GM04503 (cell line): ENCODE results near the gene ZNF646.
A peak's percentile ranks its signal among the peaks of the same experiment; 100 is the strongest.
"Not testable (repeated sequence)": the region's sequence is repeated elsewhere in the genome, so short reads cannot be mapped to it uniquely, and the experiment has no call there.

ENCODE experiments used
- DNase-seq: peaks from one replicate; pipeline ENCODE4 v3.0.0-alpha.2; 2012; ENCODE audit warnings: low read depth

ZNF646 gene

GRCh38 chr16:31084584-31085302, 10.5 kb downstream of the ZNF646 start:
- DNase-seq: no peak

- DNase-seq: no peak
Measured at GRCh38 chr16:31085411-31085810, 11.2 kb downstream of the ZNF646 start.

GRCh38 chr16:31085873-31086628, 11.8 kb downstream of the ZNF646 start:
- no peak for DNase-seq

- no peak for DNase-seq
Measured at GRCh38 chr16:31086629-31086906, 12.3 kb downstream of the ZNF646 start.

DNA sequence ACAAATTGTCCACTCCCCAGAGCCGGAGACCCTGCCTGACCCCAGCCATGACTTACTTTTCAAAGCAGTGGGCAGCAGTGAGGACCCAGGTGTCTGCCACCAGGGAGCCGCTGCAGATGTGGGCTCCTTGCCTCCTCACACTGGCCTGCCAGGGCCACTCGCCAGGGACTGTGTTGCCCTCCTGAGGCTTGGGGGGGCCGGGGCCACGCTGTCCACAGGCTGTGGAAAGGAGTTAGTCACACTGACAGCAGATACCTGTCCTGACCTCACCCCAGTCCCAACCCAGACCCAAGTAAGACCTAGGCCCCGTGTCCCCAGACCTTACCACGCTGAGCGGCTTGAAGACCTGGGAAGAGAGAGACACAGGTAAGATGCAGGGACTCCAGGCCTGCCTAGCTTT, 13.3 kb downstream of the ZNF646 start:
- DNase-seq: no peak

GRCh38 chr16:31087971-31088370, 13.7 kb downstream of the ZNF646 start:
- DNase-seq: no peak

DNA sequence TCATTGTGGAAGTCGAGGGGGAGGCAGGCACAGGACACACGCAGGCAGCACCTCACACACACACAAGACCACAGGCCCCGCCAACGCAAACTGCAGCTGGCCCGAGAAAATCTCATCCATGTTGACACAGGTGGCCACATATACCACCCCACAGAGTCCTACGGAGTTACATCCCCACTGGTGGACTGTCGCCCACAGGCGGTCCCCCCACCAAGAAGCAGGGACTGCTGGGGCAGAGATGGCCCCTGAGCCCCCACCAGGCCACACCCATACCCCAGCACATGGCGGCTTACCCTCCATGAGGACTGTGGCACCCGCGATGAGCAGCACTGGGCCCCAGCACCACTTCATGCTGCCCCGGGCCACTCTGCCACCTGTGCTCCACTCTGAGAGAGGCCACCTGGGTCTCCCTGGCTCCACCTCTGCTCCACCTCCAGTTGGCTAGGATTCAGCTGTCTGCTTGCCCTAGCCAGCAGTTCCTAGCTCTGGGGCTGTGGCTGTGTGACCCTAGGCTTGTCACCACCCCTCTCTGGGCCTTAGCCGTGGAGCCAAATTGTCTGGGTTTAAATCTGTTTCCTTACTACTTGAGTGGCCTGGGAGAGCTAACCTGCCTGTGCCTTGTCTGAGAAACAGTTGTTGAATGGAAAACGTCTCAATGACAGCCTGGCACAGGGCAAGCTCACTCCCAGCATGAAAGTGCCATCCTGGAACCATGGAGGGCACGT, 14.4 kb downstream of the ZNF646 start, which contains the start of gene PRSS53:
TSS of gene PRSS53 (minus strand) at position 485 of the 725 bp plus-strand sequence. CDS start at position 351, 134 bp downstream.
- no peak for DNase-seq

GRCh38 chr16:31089199-31089598, 15.0 kb downstream of the ZNF646 start:
- no peak for DNase-seq

- DNase-seq: no peak
Measured at GRCh38 chr16:31090540-31090939, 16.3 kb downstream of the ZNF646 start.

DNA sequence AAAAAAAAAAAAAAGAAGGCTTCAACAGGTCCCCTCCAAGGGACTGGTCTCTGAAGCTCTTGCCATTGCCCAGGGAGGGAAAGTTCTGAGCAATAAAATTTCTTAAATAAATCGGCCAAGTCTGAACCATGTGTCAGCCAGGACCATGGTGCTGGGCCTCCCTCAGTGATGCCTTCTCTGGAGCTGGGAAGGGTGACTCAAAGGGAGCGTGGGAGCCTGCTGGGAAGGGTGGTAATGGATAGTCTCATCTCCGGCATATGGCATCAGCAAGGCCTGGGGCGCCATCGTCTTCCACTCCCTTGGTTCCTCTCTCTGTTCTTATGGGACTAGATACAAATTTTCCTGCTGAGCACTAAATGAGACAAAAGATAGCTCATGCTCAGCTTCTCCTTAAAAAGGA, 18.1 kb downstream of the ZNF646 start:
- no peak for DNase-seq

DNA sequence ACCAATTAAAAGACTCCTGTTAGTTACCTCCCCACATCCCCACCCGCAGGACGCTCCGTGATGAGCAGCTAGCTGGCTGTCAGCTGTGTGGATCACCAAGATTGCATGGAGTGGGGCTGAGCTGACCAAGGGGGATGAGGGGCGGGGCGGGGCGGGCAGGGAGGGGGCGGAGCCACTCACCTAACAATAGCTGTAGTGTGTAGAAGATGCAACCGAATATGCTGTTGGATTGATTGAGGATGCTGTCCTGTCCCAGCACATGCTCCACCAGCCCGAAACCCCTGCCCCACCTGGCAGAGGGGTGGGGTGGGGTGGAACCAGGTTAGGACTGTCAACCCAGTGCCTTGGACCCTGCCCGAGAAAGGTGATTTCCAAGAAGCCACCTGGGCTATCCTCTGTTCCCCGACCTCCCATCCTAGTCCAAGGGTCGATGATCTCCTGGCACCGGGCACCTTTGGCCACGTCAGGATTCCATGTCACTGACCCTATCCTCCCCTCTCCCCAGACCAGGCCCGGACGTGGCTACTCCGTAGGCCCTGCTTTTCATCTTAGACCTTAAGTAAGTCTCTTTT, 19.0 kb downstream of the ZNF646 start:
- no peak for DNase-seq

GRCh38 chr16:31094088-31094423, 19.8 kb downstream of the ZNF646 start:
- no peak for DNase-seq

DNA sequence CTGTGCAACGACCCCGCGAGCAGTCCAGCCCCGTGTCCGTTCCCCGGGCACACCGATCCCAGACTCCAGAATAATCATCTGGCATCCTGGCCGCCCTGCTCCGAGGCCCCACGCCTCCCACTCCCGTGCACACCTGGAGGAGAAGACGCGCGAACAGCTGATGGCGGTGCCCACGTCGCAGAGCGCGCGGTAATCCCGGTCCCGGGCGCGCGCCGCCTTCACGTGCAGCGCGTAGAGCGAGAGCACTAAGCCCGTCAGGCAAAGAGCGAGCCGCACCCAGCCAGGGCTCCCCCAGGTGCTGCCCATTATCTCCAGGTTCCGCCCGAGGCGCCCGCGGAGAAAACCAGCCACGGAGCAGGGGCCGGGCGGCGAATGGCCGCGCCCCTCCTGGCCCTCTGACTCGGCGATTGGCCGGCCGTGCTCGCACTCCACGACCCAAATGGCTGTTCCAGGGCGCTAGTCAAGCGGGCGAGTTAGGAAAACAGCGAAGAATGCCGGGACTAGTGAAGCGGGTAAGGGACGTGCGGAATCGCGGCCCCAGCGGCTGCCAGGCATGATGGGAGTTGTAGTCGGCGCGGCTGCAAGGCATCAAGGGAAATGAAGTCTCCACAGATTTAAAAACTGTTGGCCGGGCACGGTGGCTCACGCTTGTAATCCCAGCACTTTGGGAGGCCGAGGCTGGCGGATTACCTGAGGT, 20.4 kb downstream of the ZNF646 start, which contains the start of gene VKORC1:
TSS of gene VKORC1 (minus strand) at position 374 of the 697 bp plus-strand sequence. CDS start at position 306, 68 bp downstream.
- DNase-seq: peak; percentile 89

GRCh38 chr16:31099860-31100638, 25.8 kb downstream of the ZNF646 start:
- DNase-seq: no peak

- not testable (repeated sequence) for DNase-seq
Measured at GRCh38 chr16:31100876-31101641, 26.8 kb downstream of the ZNF646 start.

- no peak for DNase-seq
Measured at GRCh38 chr16:31105677-31106213, 31.5 kb downstream of the ZNF646 start.

- DNase-seq: no peak
Measured at GRCh38 chr16:31106509-31107464, 32.6 kb downstream of the ZNF646 start.

GRCh38 chr16:31107465-31107867, 33.2 kb downstream of the ZNF646 start:
- DNase-seq: no peak
